AG04449 (cell line): Measurements from ENCODE around the gene MET.

Experiments
- CTCF ChIA-PET: fragments of 350-600 bp; formaldehyde crosslinking; extraction: SDS; loops from one replicate; lab custom pipeline; 2021; ENCODE audit warnings: antibody characterized with exemption; lab: Yijun Ruan, JAX
- POLR2A ChIA-PET: fragments of 400-600, 350-600 bp; formaldehyde crosslinking; extraction: SDS; loops from one replicate; lab custom pipeline; 2020; ENCODE audit warnings: antibody characterized with exemption, inconsistent platforms; lab: Yijun Ruan, JAX
- DNase-seq: peaks from one replicate; pipeline ENCODE4 v3.0.0-alpha.2; 2010; ENCODE audit warnings: low read depth, low spot score
- H3K4me3 ChIP-seq: 2 replicates; pipeline ENCODE4 v1.5.1; 2011; ENCODE audit warnings: low read depth, mild to moderate bottlenecking, control low read depth, low read length
- TF ChIP-seq, protein P1 (sequence below): IDR thresholded peaks from one replicate; pipeline ENCODE4 v1.5.1; 2011; ENCODE audit warnings: mild to moderate bottlenecking, moderate library complexity, low read length, control low read depth, inconsistent platforms; ENCODE audit not compliant: insufficient read depth; ENCODE audit errors: missing control alignments

The MET gene

DNA sequence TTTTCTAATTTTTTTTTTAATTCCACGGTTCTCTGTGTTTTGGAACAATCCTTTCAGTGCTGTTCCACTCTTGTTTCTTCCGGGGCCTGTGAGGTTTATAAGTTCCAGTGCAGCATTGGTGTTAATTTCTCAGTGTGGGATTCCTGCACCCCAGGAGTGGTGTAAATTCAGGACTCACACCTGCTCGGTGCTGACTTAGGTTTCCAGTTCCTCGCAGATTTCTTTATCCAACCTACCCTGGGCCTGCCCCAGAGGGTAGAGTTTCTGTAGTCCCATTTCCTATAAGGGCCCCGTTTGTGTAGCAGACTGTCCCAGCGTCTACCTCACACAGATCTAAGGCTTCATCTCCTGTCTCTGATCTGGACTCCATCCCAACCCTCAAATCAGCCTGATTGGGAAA, 27.4 kb upstream of the MET start:
- no peak overlapping the region for H3K4me3 ChIP-seq
- POLR2A ChIA-PET: no interaction called here
- CTCF ChIA-PET: interaction anchor here (1.3 kb wide), 1 partner anchor 53 kb away, joined by 4 read pairs; no protein-coding TSS in a partner anchor
- no peak for DNase-seq
- TF ChIP-seq, protein P1, sequence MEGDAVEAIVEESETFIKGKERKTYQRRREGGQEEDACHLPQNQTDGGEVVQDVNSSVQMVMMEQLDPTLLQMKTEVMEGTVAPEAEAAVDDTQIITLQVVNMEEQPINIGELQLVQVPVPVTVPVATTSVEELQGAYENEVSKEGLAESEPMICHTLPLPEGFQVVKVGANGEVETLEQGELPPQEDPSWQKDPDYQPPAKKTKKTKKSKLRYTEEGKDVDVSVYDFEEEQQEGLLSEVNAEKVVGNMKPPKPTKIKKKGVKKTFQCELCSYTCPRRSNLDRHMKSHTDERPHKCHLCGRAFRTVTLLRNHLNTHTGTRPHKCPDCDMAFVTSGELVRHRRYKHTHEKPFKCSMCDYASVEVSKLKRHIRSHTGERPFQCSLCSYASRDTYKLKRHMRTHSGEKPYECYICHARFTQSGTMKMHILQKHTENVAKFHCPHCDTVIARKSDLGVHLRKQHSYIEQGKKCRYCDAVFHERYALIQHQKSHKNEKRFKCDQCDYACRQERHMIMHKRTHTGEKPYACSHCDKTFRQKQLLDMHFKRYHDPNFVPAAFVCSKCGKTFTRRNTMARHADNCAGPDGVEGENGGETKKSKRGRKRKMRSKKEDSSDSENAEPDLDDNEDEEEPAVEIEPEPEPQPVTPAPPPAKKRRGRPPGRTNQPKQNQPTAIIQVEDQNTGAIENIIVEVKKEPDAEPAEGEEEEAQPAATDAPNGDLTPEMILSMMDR: no peak

DNA sequence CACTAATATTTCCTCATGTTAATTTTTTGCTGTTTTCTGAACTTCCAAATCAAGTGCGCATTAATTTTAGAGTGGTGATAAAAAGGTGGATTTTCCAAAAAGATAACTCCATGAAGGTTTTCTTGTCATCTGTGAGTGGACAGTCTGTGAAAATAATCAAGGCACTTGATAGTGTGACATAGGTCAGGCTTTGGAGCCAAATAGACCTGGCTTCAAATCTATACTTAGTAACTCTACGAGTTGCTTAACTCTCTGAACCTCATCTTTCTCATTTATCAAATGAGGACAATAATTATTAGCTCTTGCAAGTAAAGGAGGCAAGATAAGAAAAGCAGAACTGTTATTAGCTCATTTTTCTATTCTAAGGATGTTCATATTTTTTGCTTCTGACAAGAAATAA, 24.7 kb upstream of the MET start:
- POLR2A ChIA-PET: no interaction called here
- H3K4me3 ChIP-seq: no peak overlapping the region
- CTCF ChIA-PET: interaction anchor here (0.8 kb wide), 1 partner anchor 13 kb away, joined by 3 read pairs; no protein-coding TSS in a partner anchor
- no peak for DNase-seq
- TF ChIP-seq, protein P1: no peak

DNA sequence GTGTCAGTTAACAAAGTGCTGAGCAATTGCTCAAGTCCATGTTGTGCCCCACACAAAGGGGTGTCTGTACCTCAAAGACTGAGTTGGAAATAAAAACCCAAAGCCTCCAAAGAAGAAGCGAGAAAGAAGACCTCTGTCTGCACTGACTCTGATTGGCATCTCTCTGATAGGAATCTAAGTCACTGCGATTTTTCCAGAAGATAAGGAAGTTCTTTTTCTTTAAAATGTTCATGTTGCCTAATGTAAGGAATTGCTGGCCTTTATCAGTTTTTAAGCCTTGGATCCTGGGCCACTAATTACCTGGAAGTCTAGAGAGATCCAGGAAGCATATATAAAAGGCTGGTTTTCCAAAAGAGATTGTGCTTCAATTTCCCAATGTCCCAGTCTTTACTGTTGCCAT, 24.1 kb upstream of the MET start:
- ChIA-PET POLR2A (no interaction called here), CTCF (no interaction called here)
- DNase-seq: no peak
- no peak overlapping the region for H3K4me3 ChIP-seq
- TF ChIP-seq, protein P1: no peak

DNA sequence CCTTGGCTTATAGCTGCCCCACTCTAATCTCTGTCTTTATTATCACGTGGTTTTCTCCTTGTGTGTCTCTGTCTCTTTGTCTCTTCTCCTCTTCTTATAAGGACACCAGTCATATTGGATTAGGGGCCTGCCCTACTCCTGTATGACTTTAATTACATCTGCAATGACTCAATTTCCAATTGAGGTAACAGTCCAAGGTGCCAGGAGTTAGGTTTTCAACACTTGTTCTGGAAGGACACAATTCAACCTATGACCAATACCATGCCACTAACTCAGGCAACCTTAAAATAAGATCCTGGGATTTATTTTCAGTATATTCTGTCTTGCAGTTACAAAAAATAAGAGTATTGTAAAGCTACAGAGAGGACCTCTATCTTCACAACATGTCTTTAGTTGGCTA, 21.6 kb upstream of the MET start:
- TF ChIP-seq, protein P1: no peak
- CTCF ChIA-PET: no interaction called here
- DNase-seq: no peak
- POLR2A ChIA-PET: no interaction called here
- H3K4me3 ChIP-seq: no peak overlapping the region

DNA sequence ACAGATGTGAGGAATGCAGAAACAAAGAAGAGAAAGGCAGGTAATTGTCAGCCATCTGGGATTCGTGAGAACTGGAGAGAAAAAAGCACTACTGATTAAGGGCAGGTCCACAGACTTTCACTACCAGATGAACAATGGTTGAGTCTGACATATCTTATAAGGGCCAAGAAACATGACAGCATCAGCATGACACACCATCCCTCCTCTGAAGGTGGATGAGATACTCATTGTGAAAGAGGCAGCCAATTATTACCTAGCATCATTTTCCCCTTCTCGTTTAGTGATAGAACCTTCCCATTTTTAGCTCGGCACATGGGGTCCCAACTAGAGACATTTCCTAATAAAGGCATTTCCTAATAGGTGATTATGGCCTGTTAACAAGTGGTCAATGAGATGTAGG, 19.2 kb upstream of the MET start:
- H3K4me3 ChIP-seq: no peak overlapping the region
- TF ChIP-seq, protein P1: no peak
- POLR2A ChIA-PET: no interaction called here
- CTCF ChIA-PET: interaction anchor here (0.9 to 1.9 kb wide), 7 partner anchors 9 to 62 kb away, joined by 3 to 8 read pairs (median 4); partner anchors contain the start of gene MET
- no peak for DNase-seq

DNA sequence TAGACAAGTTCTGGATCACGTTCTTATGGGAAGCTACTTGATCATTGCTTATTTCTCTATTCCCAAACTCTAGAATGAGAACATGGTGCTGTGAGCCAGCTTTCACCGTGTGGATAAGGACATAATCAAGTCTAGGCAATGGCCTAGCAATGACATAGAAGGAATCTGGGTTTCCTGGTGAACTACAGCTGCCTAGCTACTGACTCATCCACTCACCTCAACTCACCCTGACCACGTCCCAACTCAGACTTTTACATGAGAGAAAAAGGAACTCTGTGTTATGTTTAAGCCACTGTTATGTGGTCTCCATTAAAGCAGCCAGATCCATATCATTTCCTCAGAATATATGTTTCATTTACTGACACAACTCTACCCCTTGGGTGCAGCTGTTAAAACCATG, 18.8 kb upstream of the MET start:
- H3K4me3 ChIP-seq: no peak overlapping the region
- DNase-seq: no peak
- CTCF ChIA-PET: interaction anchor here (1.0 to 1.9 kb wide), 6 partner anchors 9 to 61 kb away, joined by 3 to 8 read pairs (median 4); partner anchors contain the start of gene MET
- TF ChIP-seq, protein P1: no peak
- POLR2A ChIA-PET: no interaction called here
